Gastrocnemius medialis (tissue), 4 donors: ENCODE data around the gene NDUFA11. TPM values are rescaled to one million over a fixed set of nuclear protein-coding genes. Genes with fewer than 3 reads are reported as not detected.

Experiments
- ATAC-seq, 2 donors: fragments of 150-250 bp; one replicate each; pipeline ENCODE4 v1.9.1; 2016
- DNase-seq, 2 donors: peaks; one replicate each; pipeline ENCODE4 v3.0.0-alpha.2; 2019
- H3K27ac ChIP-seq, 4 donors: fragments of 200-600 bp; sonication (generic); 1 replicate in 1 of 4; 2 replicates in 3 of 4; pipeline ENCODE4 v1.5.1; 2016 to 2018; ENCODE audit warnings: mild to moderate bottlenecking in 2 of 4, moderate library complexity in 1 of 4
- H3K27me3 ChIP-seq, 3 donors: fragments of 200-600 bp; sonication (generic) in 2 of 3; 1 replicate in 1 of 3; 2 replicates in 2 of 3; pipeline versions ENCODE4 v1.5.1 to v1.6.0; 2016 to 2019; ENCODE audit warnings: mild to moderate bottlenecking in 1 of 3, moderate library complexity in 1 of 3
- H3K36me3 ChIP-seq, 2 donors: fragments of 200-600 bp; sonication (generic) in 1 of 2; one replicate each; pipeline ENCODE4 v1.5.1; 2017 to 2018
- H3K4me1 ChIP-seq, 2 donors: fragments of 200-600 bp; sonication (generic) in 1 of 2; one replicate each; pipeline ENCODE4 v1.5.1; 2016 to 2017; ENCODE audit warnings: mild to moderate bottlenecking in 2 of 2
- H3K4me3 ChIP-seq, 4 donors: fragments of 200-600 bp; sonication (generic) in 3 of 4; 1 replicate in 1 of 4; 2 replicates in 3 of 4; pipeline ENCODE4 v1.5.1; 2016 to 2019; ENCODE audit warnings: mild to moderate bottlenecking in 2 of 4
- H3K9me3 ChIP-seq, 3 donors: fragments of 200-600 bp; sonication (generic) in 2 of 3; 1 replicate in 1 of 3; 2 replicates in 2 of 3; pipeline ENCODE4 v1.5.1; 2016 to 2019
- POLR2A ChIP-seq, 2 donors: fragments of 450-650 bp; IDR thresholded peaks; one replicate each; pipeline ENCODE4 v1.6.1; 2017; ENCODE audit warnings: antibody characterized with exemption in 2 of 2, mild to moderate bottlenecking in 2 of 2, moderate library complexity in 2 of 2
- in situ Hi-C, 4 donors: fragments of 200-750 bp; cut with MboI; loops; one replicate each; pipeline versions ENCODE4 v1.15.0 to v1.8.0; 2017; ENCODE audit warnings: low sequenced_read_pairs in 4 of 4
- intact Hi-C: fragments of 100-400 bp; cut with DNase I; formaldehyde crosslinking; loops from one replicate; pipeline ENCODE4 v1.15.1; 2023; ENCODE audit warnings: low total_unique reads
- total RNA-seq, 4 donors: library from RNA; depleted of rRNA; stranded (reverse); fragments of >200 nt; gene quantifications; one replicate each; pipeline versions ENCODE4 v1.1.0 to v1.2.3, GENCODE V29; 2016
- TF ChIP-seq, protein P1 (sequence below), 5 experiments: fragments of 450-650 bp in 3 of 5; fragments of 200-600 bp in 2 of 5; sonication (generic) in 2 of 5; IDR thresholded peaks in 4 of 5; conservative IDR thresholded peaks in 1 of 5; 1 replicate in 4 of 5; 2 replicates in 1 of 5; pipeline ENCODE4 v1.5.1; 2016 to 2019; ENCODE audit warnings: antibody characterized with exemption in 5 of 5, mild to moderate bottlenecking in 3 of 5, moderate library complexity in 3 of 5

NDUFA11 gene
- total RNA-seq, 4 donors from 2014 or later = 190 to 349 (median 221) TPM

DNA sequence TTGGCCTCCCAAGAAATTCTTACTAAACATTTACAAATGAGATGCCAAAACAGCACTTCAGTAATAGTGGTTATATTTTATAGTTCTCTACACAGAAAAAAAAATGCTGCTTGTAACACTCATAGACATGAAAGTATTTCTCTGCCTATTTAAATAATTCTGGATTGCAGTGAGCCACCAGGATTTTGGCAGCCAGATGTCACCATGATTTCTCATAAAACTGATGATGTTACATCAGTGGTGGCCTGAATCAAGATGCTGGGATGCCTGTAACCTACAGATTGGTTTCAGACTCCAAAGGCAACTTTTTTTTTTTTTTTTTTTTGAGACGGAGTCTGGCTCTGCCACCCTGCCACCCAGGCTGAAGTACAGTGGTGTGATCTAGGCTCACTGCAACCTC lies 7.8 kb upstream of the NDUFA11 start:
- H3K4me3 ChIP-seq = no peak overlapping the region
- in situ Hi-C loops = no loop called here
- no peaks in the 10 kb centered on the region for H3K4me1 ChIP-seq
- peaks cover 0 to 21% of the 10 kb centered on the region in 2 donors for H3K36me3 ChIP-seq
- no peak for ATAC-seq
- intact Hi-C loops = no loop called here
- DNase-seq = no peak
- no peak overlapping the region for H3K27ac ChIP-seq
- no peaks in the 10 kb centered on the region for H3K9me3 ChIP-seq
- no peaks in the 10 kb centered on the region for H3K27me3 ChIP-seq
- TF ChIP-seq POLR2A (IDR thresholded peaks at IDR 0.05) = no peak
- TF ChIP-seq, protein P1, sequence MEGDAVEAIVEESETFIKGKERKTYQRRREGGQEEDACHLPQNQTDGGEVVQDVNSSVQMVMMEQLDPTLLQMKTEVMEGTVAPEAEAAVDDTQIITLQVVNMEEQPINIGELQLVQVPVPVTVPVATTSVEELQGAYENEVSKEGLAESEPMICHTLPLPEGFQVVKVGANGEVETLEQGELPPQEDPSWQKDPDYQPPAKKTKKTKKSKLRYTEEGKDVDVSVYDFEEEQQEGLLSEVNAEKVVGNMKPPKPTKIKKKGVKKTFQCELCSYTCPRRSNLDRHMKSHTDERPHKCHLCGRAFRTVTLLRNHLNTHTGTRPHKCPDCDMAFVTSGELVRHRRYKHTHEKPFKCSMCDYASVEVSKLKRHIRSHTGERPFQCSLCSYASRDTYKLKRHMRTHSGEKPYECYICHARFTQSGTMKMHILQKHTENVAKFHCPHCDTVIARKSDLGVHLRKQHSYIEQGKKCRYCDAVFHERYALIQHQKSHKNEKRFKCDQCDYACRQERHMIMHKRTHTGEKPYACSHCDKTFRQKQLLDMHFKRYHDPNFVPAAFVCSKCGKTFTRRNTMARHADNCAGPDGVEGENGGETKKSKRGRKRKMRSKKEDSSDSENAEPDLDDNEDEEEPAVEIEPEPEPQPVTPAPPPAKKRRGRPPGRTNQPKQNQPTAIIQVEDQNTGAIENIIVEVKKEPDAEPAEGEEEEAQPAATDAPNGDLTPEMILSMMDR (IDR thresholded peaks at IDR 0.05 in 4 of 5, conservative IDR thresholded peaks at IDR 0.05 in 1 of 5) = no peak

GRCh38 chr19:5910638-5910907 lies 7.0 kb upstream of the NDUFA11 start:
- Histone ChIP-seq H3K27ac (no peak overlapping the region), H3K9me3 (no peaks in the 10 kb centered on the region), H3K36me3 (peaks cover 0 to 15% of the 10 kb centered on the region in 2 donors), H3K4me1 (peaks cover 4 to 5% of the 10 kb centered on the region in 2 donors), H3K4me3 (no peak overlapping the region), H3K27me3 (no peaks in the 10 kb centered on the region)
- no peak for TF ChIP-seq POLR2A (IDR thresholded peaks at IDR 0.05)
- TF ChIP-seq, protein P1 (IDR thresholded peaks at IDR 0.05 in 4 of 5, conservative IDR thresholded peaks at IDR 0.05 in 1 of 5) = no peak
- in situ Hi-C loops = no loop called here
- intact Hi-C loops = no loop called here
- no peak for DNase-seq
- no peak for ATAC-seq

GRCh38 chr19:5908773-5909442 lies 5.3 kb upstream of the NDUFA11 start:
- intact Hi-C loops (loop anchor here (10.0 kb wide), 1 partner anchor 826 kb away; the partner anchor contains the start of genes GPR108 and TRIP10), in situ Hi-C loops (no loop called here)
- TF ChIP-seq, protein P1 (IDR thresholded peaks at IDR 0.05 in 4 of 5, conservative IDR thresholded peaks at IDR 0.05 in 1 of 5) = no peak
- no peak for TF ChIP-seq POLR2A (IDR thresholded peaks at IDR 0.05)
- Histone ChIP-seq H3K9me3 (no peaks in the 10 kb centered on the region), H3K36me3 (peaks cover 0 to 13% of the 10 kb centered on the region in 2 donors), H3K4me1 (peaks cover 10 to 11% of the 10 kb centered on the region in 2 donors), H3K27me3 (no peaks in the 10 kb centered on the region), H3K4me3 (no peak overlapping the region), H3K27ac (no peak overlapping the region)
- DNase-seq (no peak), ATAC-seq (no peak)

GRCh38 chr19:5907241-5907640 lies 3.7 kb upstream of the NDUFA11 start:
- H3K4me3 ChIP-seq = no peak overlapping the region
- ATAC-seq (no peak), DNase-seq (no peak)
- H3K4me1 ChIP-seq = peaks cover 10 to 20% of the 10 kb centered on the region in 2 donors
- no peak overlapping the region for H3K27ac ChIP-seq
- in situ Hi-C loops = no loop called here
- no peaks in the 10 kb centered on the region for H3K9me3 ChIP-seq
- intact Hi-C loops = loop anchor here (10.0 kb wide), 1 partner anchor 828 kb away; the partner anchor contains the start of genes GPR108 and TRIP10
- peaks cover 0 to 13% of the 10 kb centered on the region in 2 donors for H3K36me3 ChIP-seq
- H3K27me3 ChIP-seq = no peaks in the 10 kb centered on the region
- TF ChIP-seq, protein P1 (IDR thresholded peaks at IDR 0.05 in 4 of 5, conservative IDR thresholded peaks at IDR 0.05 in 1 of 5) = no peak
- TF ChIP-seq POLR2A (IDR thresholded peaks at IDR 0.05) = no peak
